ENCODE data around the gene COL11A2.

- TF ChIP-seq CTCF (IDR thresholded peaks at IDR 0.05; ENCODE audit: insufficient read depth, low read length, poor library complexity, severe bottlenecking) (peak; percentile 82), EZH2phosphoT487 (conservative IDR thresholded peaks at IDR 0.05; ENCODE audit: low read length) (no peak)
These were observed 19.4 kb downstream of the COL11A2 start for GRCh38 chr6:33172688-33173534.

Data from SU-DHL-6 (cell line).